Small intestine (tissue), 7 donors: Measurements from ENCODE around the gene SHISA8. TPM values are rescaled to one million over a fixed set of nuclear protein-coding genes. Genes with fewer than 3 reads are reported as not detected.
A peak's percentile ranks its signal among the peaks of the same experiment; 100 is the strongest.
"Not testable (repeated sequence)": the region's sequence is repeated elsewhere in the genome, so short reads cannot be mapped to it uniquely, and the experiment has no call there.

Source experiments
- DNase-seq, 2 donors: peaks; one replicate each; pipeline versions ENCODE4 v3.0.0 to v3.0.0-alpha.2; 2013
- FAIRE-seq: peaks from 2 replicates; lab custom pipeline; 2012; peaks lifted over from hg19 to GRCh38; lab: Jason Lieb, UNC
- H3K27ac ChIP-seq, 3 donors: one replicate each; pipeline ENCODE4 v1.5.1; 2013; ENCODE audit warnings: low read length in 2 of 3, mild to moderate bottlenecking in 2 of 3, control low read depth in 1 of 3, inconsistent platforms in 1 of 3, low read depth in 1 of 3, moderate library complexity in 1 of 3
- H3K27me3 ChIP-seq, 3 donors: one replicate each; pipeline ENCODE4 v1.6.1; 2013; ENCODE audit warnings: low read length in 3 of 3, inconsistent platforms in 1 of 3; ENCODE audit not compliant: control insufficient read depth in 3 of 3, insufficient read depth in 3 of 3
- H3K36me3 ChIP-seq, 3 donors: one replicate each; pipeline ENCODE4 v1.6.1; 2013; ENCODE audit warnings: low read length in 3 of 3, inconsistent platforms in 1 of 3, low read depth in 1 of 3, mild to moderate bottlenecking in 1 of 3, moderate library complexity in 1 of 3; ENCODE audit not compliant: control insufficient read depth in 3 of 3, insufficient read depth in 2 of 3
- H3K4me1 ChIP-seq, 3 donors: one replicate each; pipeline ENCODE4 v1.6.1; 2013; ENCODE audit warnings: low read length in 2 of 3, inconsistent platforms in 1 of 3, low read depth in 1 of 3, mild to moderate bottlenecking in 1 of 3, moderate library complexity in 1 of 3; ENCODE audit not compliant: control insufficient read depth in 3 of 3, insufficient read depth in 2 of 3
- H3K4me3 ChIP-seq, 3 donors: one replicate each; pipeline ENCODE4 v1.5.1; 2013; ENCODE audit warnings: low read length in 3 of 3, control low read depth in 1 of 3, inconsistent platforms in 1 of 3, low read depth in 1 of 3, mild to moderate bottlenecking in 1 of 3, moderate library complexity in 1 of 3
- H3K9me3 ChIP-seq, 2 donors: one replicate each; pipeline ENCODE4 v1.6.1; 2013; ENCODE audit warnings: low read depth in 1 of 2, low read length in 1 of 2; ENCODE audit not compliant: control insufficient read depth in 2 of 2, insufficient read depth in 1 of 2
- WGBS, 3 donors: extraction: QIAGEN DNeasy Blood & Tissue Kit; methylation state at CpG; one replicate each; pipeline ENCODE4 v1.1.7; 2013; 5-methylcytosine and 5-hydroxymethylcytosine counted together
- polyA plus RNA-seq, 4 donors: library from polyadenylated mRNA; stranded (reverse) in 3 of 4; unstranded in 1 of 4; fragments of 200-250 nt in 3 of 4; fragments of 120-200 nt in 1 of 4; gene quantifications; one replicate each; pipeline versions ENCODE4 v1.2.1 to v1.2.3, GENCODE V29; 2013
- donor health status: healthy with polysubstance abuse.
- donor health status: control.
- donor health status: control.
- donor health status: Bipolar disorder and iron deficiency.
- donor health status: healthy.

The SHISA8 gene
- polyA plus RNA-seq, 4 donors: 0.04 to 0.10 TPM; not detected in 2

DNA sequence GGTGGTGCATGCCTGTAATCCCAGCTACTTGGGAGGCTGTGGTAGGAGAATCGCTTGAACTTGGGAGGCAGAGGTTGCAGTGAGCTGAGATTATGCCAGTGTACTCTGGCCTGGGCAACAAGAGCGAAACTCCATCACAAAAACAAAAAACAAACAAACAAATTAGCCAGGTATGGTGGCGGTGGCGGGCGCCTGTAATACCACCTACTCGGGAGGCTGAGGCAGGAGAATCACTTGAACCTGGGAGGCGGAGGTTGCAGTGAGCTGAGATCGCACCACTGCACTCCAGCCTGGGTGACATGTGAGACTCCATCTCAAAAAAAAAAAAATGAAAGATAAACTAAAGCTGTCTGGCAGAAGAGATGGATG is 34.0 kb upstream of the SHISA8 start:
- DNase-seq, H3K9me3 ChIP-seq, H3K36me3 ChIP-seq, H3K27ac ChIP-seq, FAIRE-seq, H3K4me3 ChIP-seq, H3K27me3 ChIP-seq: not testable (repeated sequence)
- WGBS, 3 donors: 87 to 98% (median 87%) methylated on average over 8 of the region's 8 CpGs
- H3K4me1 ChIP-seq: peaks cover 0 to 14% (median 0%) of the 10 kb centered on the region in 3 donors

DNA sequence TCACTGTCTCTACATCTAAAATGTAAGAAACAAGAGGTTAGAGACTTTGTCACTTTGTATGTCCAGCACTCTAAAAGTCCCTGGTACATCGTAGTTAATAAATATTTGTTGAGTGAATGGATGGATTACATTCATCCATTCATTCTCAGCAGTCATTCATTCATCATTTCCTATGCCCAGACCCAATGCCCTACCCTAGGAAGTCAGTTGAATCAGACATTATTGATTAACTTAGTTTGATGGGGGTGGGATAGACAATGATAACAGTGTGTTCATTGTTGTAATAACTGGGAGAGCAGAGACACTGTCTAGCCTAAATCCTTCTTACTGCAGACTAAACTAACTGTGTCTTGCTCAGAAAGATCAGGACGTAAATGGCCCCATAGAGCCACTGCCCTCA is 33.3 kb upstream of the SHISA8 start:
- no peak for DNase-seq
- 89 to 94% (median 92%) methylated on average over 2 of the region's 2 CpGs for WGBS, 3 donors
- H3K9me3 ChIP-seq: no peaks in the 10 kb centered on the region
- peaks cover 0 to 14% (median 0%) of the 10 kb centered on the region in 3 donors for H3K4me1 ChIP-seq
- FAIRE-seq: no peak
- no peak overlapping the region for H3K27ac ChIP-seq
- H3K4me3 ChIP-seq: no peak overlapping the region
- no peaks in the 10 kb centered on the region for H3K27me3 ChIP-seq
- peaks cover 0 to 9% (median 0%) of the 10 kb centered on the region in 3 donors for H3K36me3 ChIP-seq

DNA sequence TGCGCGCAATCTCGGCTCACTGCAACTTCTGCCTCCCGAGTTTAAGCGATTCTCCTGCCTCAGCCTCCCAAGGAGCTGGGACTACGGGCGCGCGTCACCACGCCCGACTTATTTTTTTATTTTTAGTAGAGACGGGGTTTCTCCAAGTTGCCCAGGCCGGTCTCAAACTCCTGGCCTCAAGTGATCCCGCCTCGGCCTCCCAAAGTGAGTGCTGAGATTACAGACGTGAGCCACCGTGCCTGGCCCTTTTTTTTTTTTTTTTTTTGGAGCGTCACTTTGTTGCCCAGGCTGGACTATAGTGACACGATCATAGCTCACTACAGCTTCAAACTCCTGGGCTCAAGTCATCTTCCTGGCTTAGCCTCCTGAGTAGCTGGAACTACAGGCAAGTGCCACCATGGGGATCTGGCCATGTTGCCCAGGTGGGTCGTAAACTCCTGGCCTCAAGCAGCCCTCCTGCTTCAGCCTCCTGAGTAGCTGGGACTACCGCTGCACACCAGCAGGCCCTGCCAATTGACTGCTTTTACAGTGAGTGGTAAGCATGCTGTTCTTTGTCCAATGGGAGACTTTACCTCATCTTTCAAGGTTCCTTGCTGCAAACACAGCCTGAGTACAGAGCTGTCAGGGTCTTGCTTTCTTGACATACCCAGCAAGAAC is 32.7 kb upstream of the SHISA8 start:
- 70 to 74% (median 72%) methylated on average over 21 of the region's 21 CpGs for WGBS, 3 donors
- no peak for FAIRE-seq
- DNase-seq: no peak
- Histone ChIP-seq H3K27me3 (no peaks in the 10 kb centered on the region), H3K36me3 (peaks cover 0 to 12% (median 0%) of the 10 kb centered on the region in 3 donors), H3K4me1 (peaks cover 0 to 14% (median 0%) of the 10 kb centered on the region in 3 donors), H3K27ac (no peak overlapping the region), H3K9me3 (no peaks in the 10 kb centered on the region), H3K4me3 (peak overlapping the region in 1 of 3 donors; percentile 83)

DNA sequence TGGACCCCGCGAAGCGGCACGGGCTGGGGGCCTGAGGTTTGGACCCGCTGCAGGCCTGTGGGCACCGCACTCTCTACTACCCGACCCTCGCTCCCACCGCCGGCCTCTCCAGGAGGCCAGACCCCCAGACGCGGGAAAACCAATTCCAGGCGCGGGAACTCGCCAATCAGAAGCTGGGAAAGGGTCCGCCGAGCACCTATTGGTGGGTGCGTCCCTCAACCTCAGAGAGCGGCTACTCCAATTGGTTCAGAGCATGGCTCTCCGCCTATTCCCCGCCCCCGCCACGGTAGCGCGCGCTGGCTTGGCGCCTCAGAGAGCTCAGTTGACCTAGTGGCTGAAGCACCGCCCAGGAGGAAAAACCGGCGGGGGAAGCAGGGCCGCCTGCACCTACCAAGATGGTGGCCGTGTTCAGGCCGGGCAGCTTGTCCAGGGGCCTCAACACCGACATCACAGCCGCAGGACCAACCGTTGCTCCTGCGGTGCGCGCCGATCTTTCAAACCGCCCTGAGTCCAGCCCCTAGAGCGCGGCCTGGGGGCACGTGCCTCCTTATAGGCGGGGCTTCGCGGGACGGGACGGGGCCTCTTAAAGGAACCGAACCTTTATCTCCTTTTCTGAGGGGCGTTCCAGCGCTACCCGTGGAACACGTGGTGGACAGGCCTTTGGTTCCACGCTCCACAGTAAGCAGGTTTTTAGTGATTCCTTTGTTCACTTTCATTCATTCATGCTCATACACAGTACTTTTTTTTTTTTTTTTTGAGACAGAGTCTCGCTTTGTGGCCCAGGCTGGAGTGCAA is 32.0 kb upstream of the SHISA8 start, which contains the start of gene CENPM:
Gene CENPM, minus strand, starts transcription at position 524 of the 795 bp plus-strand sequence. Its CDS starts 76 bp downstream, at position 448.
- peaks cover 0 to 14% (median 0%) of the 10 kb centered on the region in 3 donors for H3K4me1 ChIP-seq
- H3K27ac ChIP-seq: peak within 1 kb of the TSS in 2 of 3 donors; percentile 1 to 39
- DNase-seq: peak; percentile 95 to 97
- peaks cover 0 to 16% (median 0%) of the 10 kb centered on the region in 3 donors for H3K36me3 ChIP-seq
- peak within 1 kb of the TSS; percentile 59 to 83 (median 59) for H3K4me3 ChIP-seq
- 0 to 2% (median 1%) methylated on average over 52 to 56 of the region's 56 CpGs for WGBS, 3 donors
- FAIRE-seq: no peak
- H3K9me3 ChIP-seq: no peaks in the 10 kb centered on the region
- H3K27me3 ChIP-seq: no peaks in the 10 kb centered on the region

DNA sequence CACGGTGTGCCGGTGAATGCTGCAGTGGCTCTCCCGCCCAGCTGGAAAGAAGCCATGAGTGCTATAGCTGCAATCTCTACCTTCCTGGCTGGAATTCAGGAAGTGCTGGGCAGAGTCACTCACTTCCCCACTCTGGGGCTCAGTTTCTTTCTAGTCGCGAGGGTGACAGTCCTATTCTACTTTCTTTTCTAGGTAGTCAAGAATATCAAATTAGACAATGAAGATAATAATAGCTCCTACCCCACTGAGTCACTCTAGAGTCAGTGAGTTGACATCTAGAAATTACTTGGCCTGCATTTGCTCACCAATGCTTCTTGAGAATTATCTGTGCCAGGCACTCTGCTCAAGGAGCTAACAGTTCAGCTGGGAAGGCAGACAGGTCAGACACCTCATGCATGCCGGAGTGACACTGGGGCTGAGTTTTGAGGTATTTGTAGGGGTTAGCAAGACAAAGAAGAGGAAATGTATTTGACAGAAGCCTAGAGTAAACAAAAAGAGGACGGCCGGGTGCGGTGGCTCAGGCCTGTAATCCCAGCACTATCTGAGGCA is 28.9 kb upstream of the SHISA8 start:
- Histone ChIP-seq H3K27ac (no peak overlapping the region), H3K4me3 (no peak overlapping the region), H3K9me3 (peaks cover 0 to 4% of the 10 kb centered on the region in 2 donors), H3K4me1 (peaks cover 0 to 18% (median 0%) of the 10 kb centered on the region in 3 donors), H3K27me3 (no peaks in the 10 kb centered on the region), H3K36me3 (peaks cover 0 to 43% (median 0%) of the 10 kb centered on the region in 3 donors)
- DNase-seq: peak in 1 of 2 donors; percentile 62
- WGBS, 3 donors: 37 to 58% (median 45%) methylated on average over 9 of the region's 9 CpGs
- FAIRE-seq: no peak

DNA sequence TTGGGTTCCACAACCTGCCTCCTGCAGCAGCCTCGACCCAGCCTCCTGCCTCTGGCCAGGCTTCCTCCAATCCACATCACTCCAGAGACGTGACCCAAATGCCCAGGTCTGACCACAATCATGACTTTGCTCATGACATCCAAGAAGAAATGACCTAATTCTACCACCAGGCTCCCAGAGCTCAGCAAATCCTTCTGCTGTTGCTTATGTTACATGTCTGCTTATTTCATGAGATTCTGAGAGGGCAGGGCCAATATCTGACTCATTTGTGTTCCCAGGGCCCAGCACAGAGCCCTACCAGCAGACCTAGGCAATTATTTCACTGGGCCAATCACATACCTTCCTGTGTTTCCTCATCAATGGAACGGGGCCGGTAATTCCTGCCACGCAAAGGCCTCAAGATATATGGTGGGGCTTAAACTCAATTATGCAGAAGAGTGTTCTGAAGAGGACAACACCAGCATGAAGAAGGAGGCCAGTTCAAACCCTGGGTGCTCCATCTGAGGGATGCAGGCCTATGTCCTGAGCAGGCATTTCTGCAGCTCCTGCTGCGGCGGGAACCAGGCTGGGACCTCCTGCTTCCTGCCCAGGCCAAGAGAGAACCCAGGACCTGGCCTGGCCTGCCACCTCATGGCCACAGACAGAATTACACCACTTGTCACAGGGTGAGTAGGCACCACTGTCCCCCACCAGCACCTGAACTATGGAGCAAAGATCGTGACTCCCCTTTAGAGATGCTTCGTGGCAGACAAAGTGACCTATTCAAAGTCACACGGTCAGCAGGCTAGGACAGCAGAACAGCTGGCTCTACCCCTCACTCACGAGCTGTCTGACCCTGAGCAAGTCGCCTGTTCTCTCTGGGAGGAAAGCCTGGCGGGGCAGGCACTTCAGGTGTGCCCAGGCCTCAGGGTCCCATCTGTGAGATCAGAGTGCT is 26.2 kb upstream of the SHISA8 start:
- H3K9me3 ChIP-seq: peaks cover 0 to 4% of the 10 kb centered on the region in 2 donors
- H3K36me3 ChIP-seq: peaks cover 0 to 55% (median 0%) of the 10 kb centered on the region in 3 donors
- peak overlapping the region; percentile 42 to 90 (median 63) for H3K27ac ChIP-seq
- peak; percentile 82 to 86 for DNase-seq
- no peaks in the 10 kb centered on the region for H3K27me3 ChIP-seq
- peaks cover 0 to 10% (median 0%) of the 10 kb centered on the region in 3 donors for H3K4me1 ChIP-seq
- WGBS, 3 donors: 44 to 50% (median 45%) methylated on average over 13 of the region's 13 CpGs
- no peak overlapping the region for H3K4me3 ChIP-seq
- FAIRE-seq: no peak

DNA sequence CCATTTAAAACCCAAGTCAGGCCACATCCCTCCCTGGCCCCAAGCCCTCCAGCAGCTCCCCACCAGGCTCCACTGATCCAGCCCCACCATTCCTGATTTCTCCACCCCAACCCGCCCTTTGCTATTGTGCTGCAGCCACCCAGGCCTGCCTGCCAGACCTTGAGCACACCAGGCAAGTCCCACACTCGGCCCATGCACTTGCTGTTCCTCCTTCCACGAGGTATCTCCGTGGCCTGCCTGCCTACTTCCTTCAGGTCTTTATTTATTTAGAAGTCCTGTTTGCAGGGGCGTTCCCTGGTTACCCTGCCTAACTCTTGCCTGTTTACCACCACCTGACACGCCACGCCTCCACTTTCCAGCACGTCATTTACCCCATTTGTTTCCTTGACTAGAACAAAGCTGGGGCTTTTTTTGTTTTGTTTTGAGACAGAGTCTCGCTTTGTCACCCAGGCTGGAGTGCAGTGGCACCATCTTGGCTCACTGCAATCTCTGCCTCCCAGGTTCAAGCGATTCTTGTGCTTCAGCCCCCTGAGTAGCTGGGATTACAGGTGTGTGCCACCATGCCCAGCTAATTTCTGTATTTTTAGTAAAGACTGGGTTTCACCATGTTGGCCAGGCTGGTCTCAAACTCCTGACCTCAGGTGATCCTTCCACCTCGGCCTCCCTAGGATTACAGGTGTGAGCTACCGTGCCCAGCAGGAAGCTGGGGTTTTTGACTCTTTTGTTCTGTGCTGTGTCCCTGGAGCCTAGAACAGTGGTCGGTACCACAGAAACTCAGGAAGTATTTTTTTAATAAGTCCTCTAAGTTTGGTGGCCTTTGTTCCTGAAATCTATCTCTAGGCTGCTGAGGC is 25.3 kb upstream of the SHISA8 start:
- H3K27ac ChIP-seq: peak overlapping the region; percentile 42 to 90 (median 63)
- H3K9me3 ChIP-seq: peaks cover 0 to 4% of the 10 kb centered on the region in 2 donors
- H3K36me3 ChIP-seq: peaks cover 0 to 56% (median 0%) of the 10 kb centered on the region in 3 donors
- H3K4me3 ChIP-seq: no peak overlapping the region
- peaks cover 0 to 4% (median 0%) of the 10 kb centered on the region in 3 donors for H3K4me1 ChIP-seq
- no peaks in the 10 kb centered on the region for H3K27me3 ChIP-seq
- no peak for FAIRE-seq
- 59 to 70% (median 62%) methylated on average over 13 of the region's 13 CpGs for WGBS, 3 donors
- DNase-seq: peak in 1 of 2 donors; percentile 80
